OCI-LY1 (cell line): ENCODE measurements around the gene DMPK.
A peak's percentile ranks its signal among the peaks of the same experiment; 100 is the strongest.

Experiments used
- H2AFZ ChIP-seq: fragments of 200-600 bp; sonication (generic), shearing (Covaris generic); 2 replicates; pipeline ENCODE4 v1.6.0; 2014; ENCODE audit warnings: antibody characterized with exemption, mild to moderate bottlenecking, low read length
- H3F3A ChIP-seq: fragments of 200-600 bp; sonication (generic), shearing (Covaris generic); 2 replicates; pipeline ENCODE4 v1.6.0; 2014; ENCODE audit warnings: mild to moderate bottlenecking, antibody characterized with exemption, low read length, moderate library complexity; ENCODE audit not compliant: insufficient read depth
- H3K27ac ChIP-seq: fragments of 200-600 bp; sonication (generic); 2 replicates; pipeline ENCODE4 v1.5.1; 2014; ENCODE audit warnings: low read length, mixed run types, mild to moderate bottlenecking, low read depth; ENCODE audit not compliant: poor library complexity, severe bottlenecking
- H3K27me3 ChIP-seq: fragments of 200-600 bp; sonication (generic); 2 replicates; pipeline ENCODE4 v1.6.0; 2014; ENCODE audit warnings: antibody characterized with exemption, mild to moderate bottlenecking, low read length, moderate library complexity; ENCODE audit not compliant: insufficient read depth
- H3K36me3 ChIP-seq: fragments of 200-600 bp; sonication (generic); 2 replicates; pipeline ENCODE4 v1.6.1; 2014; ENCODE audit warnings: mild to moderate bottlenecking, antibody characterized with exemption, low read length, moderate library complexity, mixed read lengths; ENCODE audit not compliant: insufficient read depth
- H3K4me1 ChIP-seq: fragments of 200-600 bp; sonication (generic); 2 replicates; pipeline ENCODE4 v1.5.1; 2014; ENCODE audit warnings: mild to moderate bottlenecking, low read length, moderate library complexity; ENCODE audit not compliant: insufficient read depth, severe bottlenecking
- H3K4me2 ChIP-seq: fragments of 200-600 bp; sonication (generic), shearing (Covaris generic); 2 replicates; pipeline ENCODE4 v1.6.1; 2014; ENCODE audit warnings: low read length
- H3K4me3 ChIP-seq: fragments of 200-600 bp; sonication (generic); 2 replicates; pipeline ENCODE4 v1.5.1; 2014; ENCODE audit warnings: low read length, low read depth, mild to moderate bottlenecking, mixed read lengths; ENCODE audit not compliant: poor library complexity, severe bottlenecking
- H3K79me2 ChIP-seq: fragments of 200-600 bp; shearing (Covaris generic); 2 replicates; pipeline ENCODE4 v1.6.1; 2016; ENCODE audit warnings: mixed run types, low read length, mixed read lengths; ENCODE audit not compliant: insufficient read depth
- H3K9ac ChIP-seq: fragments of 200-600 bp; sonication (generic), shearing (Covaris generic); 2 replicates; pipeline ENCODE4 v1.6.1; 2014; ENCODE audit warnings: mild to moderate bottlenecking, low read length, mixed read lengths
- H3K9me2 ChIP-seq: fragments of 200-600 bp; sonication (generic), shearing (Covaris generic); 2 replicates; pipeline ENCODE4 v1.6.1; 2014; ENCODE audit warnings: low read depth, mild to moderate bottlenecking, low read length, mixed read lengths
- H3K9me3 ChIP-seq: fragments of 200-600 bp; shearing (Covaris generic); 2 replicates; pipeline ENCODE4 v1.6.1; 2014; ENCODE audit warnings: low read length, mixed read lengths
- H4K20me1 ChIP-seq: fragments of 200-600 bp; sonication (generic), shearing (Covaris generic); 2 replicates; pipeline ENCODE4 v1.6.0; 2016; ENCODE audit warnings: mild to moderate bottlenecking, low read length; ENCODE audit not compliant: insufficient read depth
- EZH2 ChIP-seq: fragments of 200-600 bp; sonication (generic), shearing (Covaris generic); IDR thresholded peaks from 2 replicates; pipeline ENCODE4 v1.8.0; 2017; ENCODE audit warnings: borderline replicate concordance, mixed run types, mild to moderate bottlenecking, antibody characterized with exemption, low read length, moderate library complexity, mixed read lengths
- TF ChIP-seq, protein P1 (sequence below): fragments of 200-600 bp; sonication (generic), shearing (Covaris generic); IDR thresholded peaks from 2 replicates; pipeline ENCODE4 v1.5.1; 2017; ENCODE audit warnings: mild to moderate bottlenecking, antibody characterized with exemption, low read length, moderate library complexity, mixed read lengths

Gene DMPK

DNA sequence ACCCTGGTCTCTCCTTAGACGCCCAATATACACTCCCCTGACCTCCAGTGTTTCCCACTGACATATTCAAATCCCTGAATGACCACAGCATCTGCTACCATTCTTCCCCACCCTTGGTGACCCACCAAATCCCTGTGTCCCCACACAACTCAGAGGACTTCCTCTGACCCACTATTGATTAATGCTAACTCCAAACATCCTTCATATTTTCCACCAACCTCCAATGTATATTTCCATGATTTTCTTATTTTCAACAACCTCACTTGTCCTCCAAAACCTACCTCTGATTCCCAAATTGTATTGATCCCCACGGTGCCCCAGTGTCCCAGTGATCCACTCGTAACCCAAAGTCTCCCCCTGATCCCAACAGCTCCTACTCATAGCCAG, 10.9 kb upstream of the DMPK start:
- TF ChIP-seq EZH2, result no peak
- TF ChIP-seq, protein P1, sequence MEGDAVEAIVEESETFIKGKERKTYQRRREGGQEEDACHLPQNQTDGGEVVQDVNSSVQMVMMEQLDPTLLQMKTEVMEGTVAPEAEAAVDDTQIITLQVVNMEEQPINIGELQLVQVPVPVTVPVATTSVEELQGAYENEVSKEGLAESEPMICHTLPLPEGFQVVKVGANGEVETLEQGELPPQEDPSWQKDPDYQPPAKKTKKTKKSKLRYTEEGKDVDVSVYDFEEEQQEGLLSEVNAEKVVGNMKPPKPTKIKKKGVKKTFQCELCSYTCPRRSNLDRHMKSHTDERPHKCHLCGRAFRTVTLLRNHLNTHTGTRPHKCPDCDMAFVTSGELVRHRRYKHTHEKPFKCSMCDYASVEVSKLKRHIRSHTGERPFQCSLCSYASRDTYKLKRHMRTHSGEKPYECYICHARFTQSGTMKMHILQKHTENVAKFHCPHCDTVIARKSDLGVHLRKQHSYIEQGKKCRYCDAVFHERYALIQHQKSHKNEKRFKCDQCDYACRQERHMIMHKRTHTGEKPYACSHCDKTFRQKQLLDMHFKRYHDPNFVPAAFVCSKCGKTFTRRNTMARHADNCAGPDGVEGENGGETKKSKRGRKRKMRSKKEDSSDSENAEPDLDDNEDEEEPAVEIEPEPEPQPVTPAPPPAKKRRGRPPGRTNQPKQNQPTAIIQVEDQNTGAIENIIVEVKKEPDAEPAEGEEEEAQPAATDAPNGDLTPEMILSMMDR, result no peak
- Histone ChIP-seq H3K4me3 (peak overlapping the region; percentile 24), H3K9me3 (no peaks in the 10 kb centered on the region), H3K27me3 (no peaks in the 10 kb centered on the region), H3K27ac (no peak overlapping the region), H4K20me1 (no peaks in the 10 kb centered on the region), H3K4me1 (peaks cover 16% of the 10 kb centered on the region), H3K79me2 (0 out of 2 replicates have a peak, but pooled peaks cover 4% of the 10 kb centered on the region), H3K9me2 (no peaks in the 10 kb centered on the region), H3K9ac (no peak overlapping the region), H3K4me2 (peak overlapping the region; percentile 25), H3F3A (no peaks in the 10 kb centered on the region), H2AFZ (no peak overlapping the region), H3K36me3 (peaks cover 22% of the 10 kb centered on the region)

DNA sequence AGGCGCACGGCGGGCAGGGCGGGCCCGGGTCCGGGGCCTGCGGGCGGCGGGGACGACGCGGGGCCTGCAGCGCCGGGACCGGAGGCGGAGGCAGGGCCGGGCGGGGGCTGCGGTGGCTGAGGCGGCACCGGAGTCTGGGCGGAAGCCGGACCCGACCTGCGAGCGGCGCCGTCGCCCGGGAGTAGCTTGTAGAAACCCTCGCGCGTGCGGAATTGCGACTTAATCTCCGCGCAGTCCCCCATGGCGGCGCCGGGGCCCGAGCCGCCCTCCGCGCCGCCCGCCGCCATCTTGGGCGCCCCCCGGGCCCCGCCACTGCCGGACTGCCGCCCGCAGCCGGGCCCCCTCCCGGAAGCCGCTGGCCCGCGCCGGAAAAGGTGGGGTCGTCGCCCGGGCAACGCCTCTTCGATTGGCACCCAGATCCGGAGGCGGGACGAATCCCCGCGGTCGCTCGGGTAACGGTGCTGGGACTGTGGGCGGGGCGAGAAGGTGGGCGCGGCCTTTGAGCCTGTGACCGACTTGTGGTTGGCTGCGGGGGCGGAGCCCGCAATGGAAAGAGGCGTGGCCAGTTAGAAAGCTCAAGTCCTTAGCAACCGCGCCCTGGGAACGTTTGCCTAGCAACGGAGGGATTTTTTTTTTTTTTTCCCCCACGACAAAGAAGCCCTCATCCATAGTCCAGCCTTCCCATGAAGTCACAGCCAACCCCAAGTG, 10.3 kb upstream of the DMPK start, which contains the start of gene DMWD:
Gene DMWD (minus strand): TSS at position 376 of the 708 bp plus-strand sequence. CDS start 89 bp downstream, at position 287.
- peak within 1 kb of the TSS; percentile 93 for H3K4me2 ChIP-seq
- no peak for TF ChIP-seq EZH2
- TF ChIP-seq, protein P1, result no peak
- no peaks in the 10 kb centered on the region for H4K20me1 ChIP-seq
- H3K4me3 ChIP-seq, result peak within 1 kb of the TSS; percentile 89
- H3K4me1 ChIP-seq, result peaks cover 16% of the 10 kb centered on the region
- no peaks in the 10 kb centered on the region for H3K9me3 ChIP-seq
- no peak within 1 kb of the TSS for H3K27ac ChIP-seq
- no peaks in the 10 kb centered on the region for H3K9me2 ChIP-seq
- 0 out of 2 replicates have a peak, but pooled peaks cover 4% of the 10 kb centered on the region for H3K79me2 ChIP-seq
- H3K9ac ChIP-seq, result peak within 1 kb of the TSS; percentile 81
- no peaks in the 10 kb centered on the region for H3K27me3 ChIP-seq
- H3F3A ChIP-seq, result no peaks in the 10 kb centered on the region
- H2AFZ ChIP-seq, result no peak within 1 kb of the TSS
- peaks cover 28% of the 10 kb centered on the region for H3K36me3 ChIP-seq

DNA sequence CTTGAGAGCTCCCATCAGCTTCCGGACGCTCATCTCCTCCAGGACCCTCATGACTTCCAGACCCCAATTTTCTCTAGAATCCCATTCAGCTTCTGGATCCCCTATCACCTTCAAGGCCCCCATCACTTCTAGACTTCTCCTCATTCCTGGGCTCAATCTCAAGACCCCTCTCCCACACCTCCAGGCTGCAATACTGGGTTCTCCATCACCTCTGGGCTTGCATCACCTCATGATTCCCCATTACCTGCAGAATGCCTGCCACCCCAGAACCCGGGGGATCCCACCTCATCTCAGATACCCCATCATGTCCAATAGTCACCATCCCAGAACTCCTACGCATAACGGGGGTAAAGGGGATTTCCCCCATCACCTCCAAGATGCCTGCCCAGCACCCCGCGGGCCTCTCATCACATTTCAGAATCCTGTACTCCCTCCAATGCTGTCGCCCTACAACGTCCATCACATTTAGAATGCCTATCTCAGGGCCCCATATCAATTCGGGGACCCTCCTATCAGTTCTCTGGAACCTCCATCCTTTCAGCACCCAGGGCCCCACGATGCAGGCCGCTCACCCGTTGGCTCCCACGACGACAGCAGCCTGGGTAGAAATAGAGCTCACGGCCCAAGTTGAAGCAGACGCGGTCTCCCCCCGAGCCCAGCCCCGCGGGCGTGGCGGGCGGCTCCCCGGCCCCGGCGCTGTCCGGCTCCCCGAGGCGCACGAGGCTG, 9.6 kb upstream of the DMPK start:
- H3K79me2 ChIP-seq, result 0 out of 2 replicates have a peak, but pooled peaks cover 4% of the 10 kb centered on the region
- no peak for TF ChIP-seq EZH2
- TF ChIP-seq, protein P1, result no peak

More for the DNA sequence above, 9.6 kb upstream of the DMPK start:
- Histone ChIP-seq H3K9me3 (no peaks in the 10 kb centered on the region), H3K27ac (no peak overlapping the region), H2AFZ (no peak overlapping the region), H4K20me1 (no peaks in the 10 kb centered on the region), H3K36me3 (peaks cover 35% of the 10 kb centered on the region), H3K4me2 (peak overlapping the region; percentile 93), H3K9ac (peak overlapping the region; percentile 81), H3K27me3 (no peaks in the 10 kb centered on the region), H3F3A (no peaks in the 10 kb centered on the region), H3K4me1 (peaks cover 16% of the 10 kb centered on the region), H3K9me2 (no peaks in the 10 kb centered on the region), H3K4me3 (peak overlapping the region; percentile 89)
